ENCODE measurements around the gene ANKRD13A. TPM values are rescaled to one million over a fixed set of nuclear protein-coding genes. Genes with fewer than 3 reads are reported as not detected.
A peak's percentile ranks its signal among the peaks of the same experiment; 100 is the strongest.

Gene ANKRD13A
- total and polyA plus RNA-seq, 9 donors = 18.3 to 53.4 (median 35.2) TPM

GRCh38 chr12:110073049-110073831 is 74.0 kb downstream of the ANKRD13A start:
- no peak for DNase-seq
- Histone ChIP-seq H3K9me3 (no peaks in the 10 kb centered on the region), H3K36me3 (no peaks in the 10 kb centered on the region), H3K27ac (no peak overlapping the region), H3K4me3 (peak overlapping the region; percentile 32), H3K4me1 (ENCODE audit: insufficient read depth) (peaks cover 2% of the 10 kb centered on the region), H3K27me3 (no peaks in the 10 kb centered on the region)
- TF ChIP-seq EP300 (IDR thresholded peaks at IDR 0.05) (no peak), CTCF (IDR thresholded peaks at IDR 0.05) (no peak), POLR2A (IDR thresholded peaks at IDR 0.05) (no peak)
- intact Hi-C loops (cut with DNase I) = no loop called here
- 9 to 26% (median 11%) methylated on average over 19 of the region's 19 CpGs for WGBS, 3 donors

GRCh38 chr12:110074089-110074488 is 74.9 kb downstream of the ANKRD13A start:
- H3K4me3 ChIP-seq = no peak overlapping the region
- DNase-seq = no peak

GRCh38 chr12:110075880-110076279 is 76.7 kb downstream of the ANKRD13A start:
- H3K27ac ChIP-seq = no peak overlapping the region
- peaks cover 4% of the 10 kb centered on the region for H3K4me1 ChIP-seq (ENCODE audit: insufficient read depth)
- H3K4me3 ChIP-seq = no peak overlapping the region
- intact Hi-C loops (cut with DNase I) = no loop called here
- TF ChIP-seq CTCF (IDR thresholded peaks at IDR 0.05) (no peak), EP300 (IDR thresholded peaks at IDR 0.05) (no peak), POLR2A (IDR thresholded peaks at IDR 0.05) (no peak)
- no peak for DNase-seq
- no peaks in the 10 kb centered on the region for H3K36me3 ChIP-seq
- no peaks in the 10 kb centered on the region for H3K27me3 ChIP-seq
- WGBS, 3 donors = 97 to 98% (median 98%) methylated on average over 1 of the region's 1 CpG
- H3K9me3 ChIP-seq = no peaks in the 10 kb centered on the region

More at GRCh38 chr12:110074089-110074488, 74.9 kb downstream of the ANKRD13A start:
- intact Hi-C loops (cut with DNase I) = no loop called here
- WGBS, 3 donors = 82 to 84% (median 83%) methylated on average over 5 of the region's 5 CpGs
- Histone ChIP-seq H3K36me3 (no peaks in the 10 kb centered on the region), H3K4me1 (ENCODE audit: insufficient read depth) (peaks cover 2% of the 10 kb centered on the region), H3K27ac (no peak overlapping the region), H3K9me3 (no peaks in the 10 kb centered on the region), H3K27me3 (no peaks in the 10 kb centered on the region)
- TF ChIP-seq CTCF (IDR thresholded peaks at IDR 0.05) = no peak
- TF ChIP-seq POLR2A (IDR thresholded peaks at IDR 0.05) = no peak
- TF ChIP-seq EP300 (IDR thresholded peaks at IDR 0.05) = no peak

GRCh38 chr12:110077800-110078199 is 78.6 kb downstream of the ANKRD13A start:
- intact Hi-C loops (cut with DNase I) = no loop called here
- H3K4me1 ChIP-seq (ENCODE audit: insufficient read depth) = peaks cover 4% of the 10 kb centered on the region
- no peaks in the 10 kb centered on the region for H3K36me3 ChIP-seq
- H3K4me3 ChIP-seq = no peak overlapping the region
- TF ChIP-seq CTCF (IDR thresholded peaks at IDR 0.05) (no peak), POLR2A (IDR thresholded peaks at IDR 0.05) (no peak), EP300 (IDR thresholded peaks at IDR 0.05) (no peak)
- 66 to 77% (median 69%) methylated on average over 4 of the region's 4 CpGs for WGBS, 3 donors
- H3K27me3 ChIP-seq = no peaks in the 10 kb centered on the region
- no peaks in the 10 kb centered on the region for H3K9me3 ChIP-seq
- no peak for DNase-seq
- H3K27ac ChIP-seq = no peak overlapping the region

Data from ovary (tissue), 9 donors.